PC-3 (cell line): Measurements from ENCODE around the gene SNED1. TPM values are rescaled to one million over a fixed set of nuclear protein-coding genes. Genes with fewer than 3 reads are reported as not detected.

Experiments
- ATAC-seq: fragments of 200-7000 bp; cut with Tn5 transposase; 2 replicates; pipeline ENCODE4 v1.9.1; 2020; ENCODE audit warnings: mild to moderate bottlenecking, moderate library complexity
- BruUV-seq: library from RNA; stranded (reverse); fragments of 400-500 nt; replicated peaks from 2 replicates; lab custom pipeline; 2021; lab: Mats Ljungman, UMichigan
- CTCF ChIA-PET: fragments of 300-600 bp; sonication (Branson Sonifier 250); formaldehyde crosslinking; loops from one replicate; lab custom pipeline; 2022; ENCODE audit warnings: antibody characterized with exemption; lab: Charles Lee
- POLR2A ChIA-PET: fragments of 300-600 bp; sonication (Branson Sonifier 250); formaldehyde crosslinking; loops from one replicate; lab custom pipeline; 2022; ENCODE audit warnings: antibody characterized with exemption; ENCODE audit not compliant: unreplicated experiment; lab: Charles Lee
- DNase-seq: peaks from one replicate; pipeline ENCODE4 v3.0.0-alpha.2; 2015
- H2AFZ ChIP-seq: fragments of 300-600 bp; sonication (generic); 2 replicates; pipeline ENCODE4 v1.6.0; 2016; ENCODE audit warnings: antibody characterized with exemption, low read length
- H3F3A ChIP-seq: fragments of 300-600 bp; sonication (generic); one replicate; pipeline ENCODE4 v1.6.0; 2017; ENCODE audit warnings: antibody characterized with exemption, low read length, control low read depth, mild to moderate bottlenecking; ENCODE audit not compliant: unreplicated experiment
- H3K27ac ChIP-seq: fragments of 300-600 bp; sonication (generic); 2 replicates; pipeline ENCODE4 v1.5.1; 2016; ENCODE audit warnings: mild to moderate bottlenecking, low read length
- H3K27me3 ChIP-seq: fragments of 300-600 bp; sonication (generic); 2 replicates; pipeline ENCODE4 v1.6.1; 2016; ENCODE audit warnings: low read length, mixed read lengths
- H3K36me3 ChIP-seq: fragments of 300-600 bp; sonication (generic); 2 replicates; pipeline ENCODE4 v1.6.1; 2016; ENCODE audit warnings: low read depth, mixed run types, low read length, mixed read lengths
- H3K4me1 ChIP-seq: fragments of 300-600 bp; sonication (generic); 2 replicates; pipeline ENCODE4 v1.5.1; 2016; ENCODE audit warnings: low read length; ENCODE audit not compliant: insufficient read depth
- H3K4me2 ChIP-seq: fragments of 300-600 bp; sonication (generic); 2 replicates; pipeline ENCODE4 v1.6.0; 2016; ENCODE audit warnings: low read length
- H3K4me3 ChIP-seq: fragments of 300-600 bp; sonication (generic); 2 replicates; pipeline ENCODE4 v1.5.1; 2016; ENCODE audit warnings: mild to moderate bottlenecking, low read length, mixed read lengths
- H3K79me2 ChIP-seq: fragments of 300-600 bp; sonication (generic); 2 replicates; pipeline ENCODE4 v1.6.1; 2017; ENCODE audit warnings: low read length, mixed read lengths
- H3K9ac ChIP-seq: fragments of 300-600 bp; sonication (generic); 2 replicates; pipeline ENCODE4 v1.6.0; 2016; ENCODE audit warnings: mild to moderate bottlenecking, low read length
- H3K9me2 ChIP-seq: fragments of 300-600 bp; sonication (generic); replicated peaks from 2 replicates; pipeline ENCODE4 v1.6.1; 2016; ENCODE audit warnings: mixed run types, low read length, mixed read lengths
- H3K9me3 ChIP-seq: fragments of 300-600 bp; sonication (generic); 2 replicates; pipeline ENCODE4 v1.6.1; 2016; ENCODE audit warnings: low read length, mixed read lengths
- H4K20me1 ChIP-seq: fragments of 300-600 bp; sonication (generic); 2 replicates; pipeline ENCODE4 v1.6.1; 2016; ENCODE audit warnings: low read length, mixed read lengths
- EZH2 ChIP-seq: fragments of 300-600 bp; sonication (generic); IDR thresholded peaks from one replicate; pipeline ENCODE4 v1.6.1; 2017; ENCODE audit warnings: antibody characterized with exemption, mild to moderate bottlenecking, low read length; ENCODE audit not compliant: unreplicated experiment
- EZH2phosphoT487 ChIP-seq: fragments of 300-600 bp; sonication (generic); IDR thresholded peaks from 2 replicates; pipeline ENCODE4 v1.6.1; 2018; ENCODE audit warnings: mild to moderate bottlenecking, antibody characterized with exemption, low read length, borderline replicate concordance
- intact Hi-C: fragments of 100-400 bp; cut with micrococcal nuclease; formaldehyde crosslinking; loops from 2 replicates; pipeline ENCODE4 v1.9.0; 2023
- total RNA-seq: library from RNA; depleted of rRNA; stranded (reverse); fragments of >200 nt; gene quantifications from 2 replicates; pipeline ENCODE4 v1.2.3, GENCODE V29; 2014
- TF ChIP-seq, protein P1 (sequence below): fragments of 300-600 bp; sonication (generic); conservative IDR thresholded peaks from 2 replicates; pipeline ENCODE4 v1.5.1; 2017; ENCODE audit warnings: antibody characterized with exemption, low read depth, mild to moderate bottlenecking, low read length

SNED1 gene
- total RNA-seq, 1 experiment from 2014 or later = 0.66 TPM

DNA sequence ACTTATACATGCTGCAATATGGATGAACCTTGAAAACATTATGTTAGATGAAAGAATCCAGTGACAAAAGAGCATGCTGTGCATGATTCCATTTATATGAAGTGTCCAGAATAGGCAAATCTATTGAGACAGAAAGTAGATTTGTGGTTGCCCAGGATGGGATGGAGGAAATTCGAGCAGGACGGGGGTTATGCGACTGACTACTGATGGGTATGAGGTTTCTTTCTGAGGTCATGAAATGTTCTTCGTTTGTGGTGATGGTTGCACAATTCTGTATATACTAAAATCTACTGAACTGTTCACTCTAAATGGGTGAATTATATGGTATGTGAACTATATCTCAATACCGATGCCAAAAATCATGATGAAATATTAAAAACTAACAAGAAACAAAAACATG, 122.6 kb downstream of the SNED1 start:
- H3K4me2 ChIP-seq = no peak overlapping the region
- no peaks in the 10 kb centered on the region for H3K9me3 ChIP-seq
- TF ChIP-seq, protein P1, sequence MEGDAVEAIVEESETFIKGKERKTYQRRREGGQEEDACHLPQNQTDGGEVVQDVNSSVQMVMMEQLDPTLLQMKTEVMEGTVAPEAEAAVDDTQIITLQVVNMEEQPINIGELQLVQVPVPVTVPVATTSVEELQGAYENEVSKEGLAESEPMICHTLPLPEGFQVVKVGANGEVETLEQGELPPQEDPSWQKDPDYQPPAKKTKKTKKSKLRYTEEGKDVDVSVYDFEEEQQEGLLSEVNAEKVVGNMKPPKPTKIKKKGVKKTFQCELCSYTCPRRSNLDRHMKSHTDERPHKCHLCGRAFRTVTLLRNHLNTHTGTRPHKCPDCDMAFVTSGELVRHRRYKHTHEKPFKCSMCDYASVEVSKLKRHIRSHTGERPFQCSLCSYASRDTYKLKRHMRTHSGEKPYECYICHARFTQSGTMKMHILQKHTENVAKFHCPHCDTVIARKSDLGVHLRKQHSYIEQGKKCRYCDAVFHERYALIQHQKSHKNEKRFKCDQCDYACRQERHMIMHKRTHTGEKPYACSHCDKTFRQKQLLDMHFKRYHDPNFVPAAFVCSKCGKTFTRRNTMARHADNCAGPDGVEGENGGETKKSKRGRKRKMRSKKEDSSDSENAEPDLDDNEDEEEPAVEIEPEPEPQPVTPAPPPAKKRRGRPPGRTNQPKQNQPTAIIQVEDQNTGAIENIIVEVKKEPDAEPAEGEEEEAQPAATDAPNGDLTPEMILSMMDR = no peak
- TF ChIP-seq EZH2phosphoT487 (no peak), EZH2 (no peak)
- no peak overlapping the region for H2AFZ ChIP-seq
- no peaks in the 10 kb centered on the region for H3K79me2 ChIP-seq
- BruUV-seq = no TSS peak
- no peaks in the 10 kb centered on the region for H4K20me1 ChIP-seq
- no peaks in the 10 kb centered on the region for H3K9me2 ChIP-seq
- ChIA-PET CTCF (no interaction called here), POLR2A (no interaction called here)
- no peaks in the 10 kb centered on the region for H3K27me3 ChIP-seq
- no peak for ATAC-seq
- intact Hi-C loops = no loop called here
- H3K27ac ChIP-seq = no peak overlapping the region
- DNase-seq = no peak
- no peak overlapping the region for H3K9ac ChIP-seq
- no peaks in the 10 kb centered on the region for H3K4me1 ChIP-seq
- H3F3A ChIP-seq = no peaks in the 10 kb centered on the region
- H3K4me3 ChIP-seq = no peak overlapping the region
- H3K36me3 ChIP-seq = no peaks in the 10 kb centered on the region

DNA sequence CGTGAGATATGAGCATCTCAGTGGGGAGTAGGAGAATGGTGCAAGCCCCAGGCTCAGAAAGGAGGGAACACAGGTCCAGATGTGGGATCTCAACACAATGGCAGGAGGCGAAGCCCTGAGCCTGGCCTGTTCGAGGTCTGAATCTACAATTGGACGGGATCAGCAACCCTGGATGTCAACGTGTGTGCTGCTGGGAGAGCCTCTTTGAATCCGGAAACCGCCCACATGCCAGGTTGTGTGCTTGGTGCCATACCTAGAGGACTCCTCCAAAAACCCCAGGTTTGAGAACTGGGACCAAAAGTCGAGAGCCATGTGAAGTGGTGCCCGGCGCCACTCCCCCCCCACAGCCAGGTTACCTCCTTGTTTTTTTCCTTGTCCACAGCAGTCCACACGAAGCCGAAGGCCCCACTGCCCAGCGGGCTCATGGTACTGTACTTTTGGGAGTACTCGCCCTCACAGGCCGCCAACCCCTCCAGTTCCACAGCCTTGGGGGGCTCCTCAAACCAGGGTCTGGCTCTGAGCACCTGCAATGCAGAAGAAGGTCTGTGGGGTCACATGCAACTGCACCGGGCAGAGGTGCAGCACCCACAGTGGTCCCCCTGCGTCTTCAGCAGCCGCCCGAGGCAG, 124.1 kb downstream of the SNED1 start:
- DNase-seq = no peak
- no TSS peak for BruUV-seq
- Histone ChIP-seq H3K79me2 (no peaks in the 10 kb centered on the region), H3K9me2 (no peaks in the 10 kb centered on the region), H3K9me3 (no peaks in the 10 kb centered on the region), H2AFZ (no peak overlapping the region), H3K9ac (no peak overlapping the region), H4K20me1 (no peaks in the 10 kb centered on the region), H3F3A (no peaks in the 10 kb centered on the region), H3K4me2 (no peak overlapping the region), H3K36me3 (no peaks in the 10 kb centered on the region), H3K4me1 (no peaks in the 10 kb centered on the region), H3K27ac (no peak overlapping the region), H3K27me3 (no peaks in the 10 kb centered on the region), H3K4me3 (no peak overlapping the region)
- ChIA-PET CTCF (no interaction called here), POLR2A (no interaction called here)
- intact Hi-C loops = no loop called here
- TF ChIP-seq EZH2 (no peak), EZH2phosphoT487 (no peak)
- TF ChIP-seq, protein P1 = no peak
- no peak for ATAC-seq

DNA sequence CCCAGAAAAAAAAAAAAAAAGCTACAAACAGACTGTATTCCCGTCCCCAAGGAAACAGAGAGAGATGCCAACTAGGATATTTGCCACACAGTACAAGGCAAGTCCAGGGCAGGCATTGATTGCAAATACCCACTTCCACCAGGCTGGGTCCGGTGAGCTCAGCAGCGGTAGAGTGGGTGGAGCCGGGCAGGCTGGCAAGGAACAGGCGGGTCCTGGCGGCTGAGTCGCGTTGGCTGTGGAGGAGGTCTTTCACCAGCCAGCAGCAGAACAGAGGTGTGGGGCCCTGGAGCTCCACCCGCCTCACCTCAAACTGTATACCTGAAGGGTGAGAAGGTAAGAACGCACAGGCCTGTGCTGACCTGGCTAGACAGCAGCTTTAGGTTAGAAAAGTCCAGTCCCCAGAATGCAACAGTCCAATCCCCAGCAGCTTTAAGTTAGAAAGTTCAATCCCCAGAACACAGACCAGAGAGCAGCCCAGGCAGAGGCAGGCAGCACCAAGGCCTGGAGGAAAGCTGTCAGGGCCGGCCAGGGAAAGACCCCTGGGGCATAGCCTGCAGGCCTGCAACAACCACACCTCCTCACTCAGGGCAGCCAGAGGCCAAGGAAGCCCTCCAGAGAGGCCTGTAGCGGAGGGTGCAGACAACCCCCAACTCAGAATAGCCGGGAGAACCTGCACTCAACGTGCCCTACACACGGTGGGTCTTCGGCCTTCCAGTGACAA, 125.6 kb downstream of the SNED1 start:
- TF ChIP-seq EZH2phosphoT487 (no peak), EZH2 (no peak)
- TF ChIP-seq, protein P1 = no peak
- no peaks in the 10 kb centered on the region for H3K4me1 ChIP-seq
- no peaks in the 10 kb centered on the region for H4K20me1 ChIP-seq
- H3K9ac ChIP-seq = no peak overlapping the region
- no peaks in the 10 kb centered on the region for H3K36me3 ChIP-seq
- ATAC-seq (peak; percentile 31; the same call in 1 of the 2 replicates), DNase-seq (no peak)
- ChIA-PET POLR2A (no interaction called here), CTCF (no interaction called here)
- no peaks in the 10 kb centered on the region for H3F3A ChIP-seq
- H3K9me3 ChIP-seq = no peaks in the 10 kb centered on the region
- H3K9me2 ChIP-seq = no peaks in the 10 kb centered on the region
- intact Hi-C loops = no loop called here
- H3K4me2 ChIP-seq = no peak overlapping the region
- H3K27ac ChIP-seq = no peak overlapping the region
- H3K4me3 ChIP-seq = no peak overlapping the region
- H2AFZ ChIP-seq = no peak overlapping the region
- BruUV-seq = no TSS peak
- no peaks in the 10 kb centered on the region for H3K27me3 ChIP-seq
- H3K79me2 ChIP-seq = no peaks in the 10 kb centered on the region
